GM19463 (cell line): ENCODE measurements around the gene ARSD.
"Not testable (repeated sequence)": the region's sequence is repeated elsewhere in the genome, so short reads cannot be mapped to it uniquely, and the experiment has no call there.

Experiments
- ATAC-seq: cut with Tn5 transposase; IDR thresholded peaks from one replicate; pipeline ENCODE4 v1.9.1; 2021; ENCODE audit warnings: mild to moderate bottlenecking, moderate library complexity; ENCODE audit not compliant: unreplicated experiment

ARSD gene

GRCh38 chrX:2897690-2898623 is 31.2 kb downstream of the ARSD start:
- ATAC-seq: not testable (repeated sequence)

- no peak for ATAC-seq
Measured at GRCh38 chrX:2897311-2897689, 31.8 kb downstream of the ARSD start.

GRCh38 chrX:2894885-2895292 is 34.2 kb downstream of the ARSD start:
- no peak for ATAC-seq

- no peak for ATAC-seq
Measured at GRCh38 chrX:2892816-2893215, 36.3 kb downstream of the ARSD start.

GRCh38 chrX:2890536-2891460 is 38.3 kb downstream of the ARSD start:
- not testable (repeated sequence) for ATAC-seq

- not testable (repeated sequence) for ATAC-seq
Measured at GRCh38 chrX:2889706-2890490, 39.2 kb downstream of the ARSD start.

- ATAC-seq: no peak
Measured at GRCh38 chrX:2889045-2889605, 40.0 kb downstream of the ARSD start.

- no peak for ATAC-seq
Measured at GRCh38 chrX:2888309-2888708, 40.8 kb downstream of the ARSD start.

- ATAC-seq: no peak
Measured at GRCh38 chrX:2883770-2884169, 45.4 kb downstream of the ARSD start.

- ATAC-seq: no peak
Measured at GRCh38 chrX:2879670-2880069, 49.5 kb downstream of the ARSD start.

- no peak for ATAC-seq
Measured at GRCh38 chrX:2878563-2878962, 50.6 kb downstream of the ARSD start.

- ATAC-seq: no peak
Measured at GRCh38 chrX:2875798-2876399, 53.2 kb downstream of the ARSD start.

- ATAC-seq: no peak
Measured at GRCh38 chrX:2875136-2875481, 54.0 kb downstream of the ARSD start.

GRCh38 chrX:2874222-2875135 is 54.7 kb downstream of the ARSD start:
- ATAC-seq: no peak

- ATAC-seq: no peak
Measured at GRCh38 chrX:2872671-2873277, 56.4 kb downstream of the ARSD start.

- ATAC-seq: no peak
Measured at GRCh38 chrX:2871831-2872230, 57.3 kb downstream of the ARSD start.

GRCh38 chrX:2870650-2871049 is 58.5 kb downstream of the ARSD start:
- ATAC-seq: no peak

- no peak for ATAC-seq
Measured at GRCh38 chrX:2867206-2867605, 61.9 kb downstream of the ARSD start.

- no peak for ATAC-seq
Measured at GRCh38 chrX:2863646-2864045, 65.5 kb downstream of the ARSD start.
